GM21786 (cell line): Measurements from ENCODE around the gene SRRT.
"Not testable (repeated sequence)": the region's sequence is repeated elsewhere in the genome, so short reads cannot be mapped to it uniquely, and the experiment has no call there.

Experiments
- ATAC-seq: cut with Tn5 transposase; IDR thresholded peaks from one replicate; pipeline ENCODE4 v1.9.1; 2021; ENCODE audit not compliant: unreplicated experiment

Gene SRRT

DNA sequence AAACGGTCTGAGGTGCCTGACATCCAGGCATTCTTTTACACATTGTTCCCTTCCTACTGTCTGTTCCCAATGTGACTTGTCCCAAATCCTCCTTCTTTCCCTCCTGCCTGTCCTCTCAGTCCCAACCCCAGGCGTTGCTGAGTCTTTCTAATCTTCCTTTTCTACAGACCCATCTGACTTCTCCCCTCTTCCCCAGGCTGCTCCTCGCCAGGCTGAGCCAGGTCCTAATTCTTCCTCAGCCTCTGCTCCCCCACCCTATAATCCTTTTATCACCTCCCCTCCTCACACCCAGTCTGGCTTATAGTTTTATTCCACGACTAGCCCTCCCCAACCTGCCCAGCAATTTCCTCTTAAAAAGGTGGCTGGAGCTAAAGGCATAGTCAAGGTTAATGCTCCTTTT lies 48.7 kb downstream of the SRRT start:
- not testable (repeated sequence) for ATAC-seq

DNA sequence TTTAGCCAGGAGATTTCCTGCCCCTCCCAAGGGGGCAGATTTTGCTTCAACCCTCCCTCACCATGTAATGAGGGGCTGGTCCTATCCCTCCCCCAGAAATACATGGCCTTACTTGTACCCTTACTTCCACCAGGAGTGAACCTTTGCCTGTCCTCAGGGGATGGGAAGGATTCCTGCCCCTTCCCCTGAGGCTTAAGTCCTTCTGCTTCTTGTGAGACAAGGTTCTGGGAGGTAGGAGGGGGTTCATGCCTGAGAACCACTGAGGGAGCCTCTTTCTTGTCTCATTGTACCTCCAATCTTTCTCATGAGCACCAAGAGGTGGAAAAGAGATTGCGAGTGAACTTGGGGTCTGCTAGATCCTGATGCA lies 54.9 kb downstream of the SRRT start:
- ATAC-seq: no peak

DNA sequence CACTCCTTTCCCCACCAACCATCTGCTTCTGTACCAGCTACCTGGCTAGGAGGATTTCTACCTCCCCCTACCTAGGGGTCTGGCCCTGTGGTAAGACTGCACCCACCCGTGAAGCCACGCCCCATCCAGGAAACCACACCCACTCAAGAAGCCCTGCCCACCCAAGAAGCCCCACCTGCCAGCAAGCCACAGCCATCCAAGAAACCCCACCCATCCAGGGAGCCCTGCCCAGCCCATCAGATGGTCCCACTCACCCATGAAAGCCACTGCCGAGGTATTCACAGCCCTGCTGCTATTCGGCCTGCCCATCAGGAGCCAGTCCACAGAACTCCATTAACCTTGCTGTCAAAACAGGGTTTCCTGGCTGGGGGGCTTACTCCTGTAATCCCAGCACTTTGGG lies 58.8 kb downstream of the SRRT start:
- ATAC-seq: no peak

DNA sequence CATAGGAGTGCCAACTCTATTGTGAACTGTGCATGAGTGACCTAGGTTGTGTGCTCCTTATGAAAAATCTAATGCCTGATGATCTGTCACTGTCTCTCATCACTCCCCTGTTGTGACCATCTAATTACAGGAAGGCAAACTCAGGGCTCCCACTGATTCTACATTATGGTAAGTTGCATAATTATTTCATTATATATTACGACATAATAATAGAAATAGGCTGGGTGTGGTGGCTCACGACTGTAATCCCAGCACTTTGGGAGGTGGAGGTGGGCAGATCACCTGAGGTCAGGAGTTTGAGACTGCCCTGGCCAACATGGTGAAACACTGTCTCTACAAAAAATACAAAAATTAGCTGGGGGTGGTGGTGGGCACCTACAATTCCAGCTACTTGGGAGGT lies 60.5 kb downstream of the SRRT start:
- ATAC-seq: not testable (repeated sequence)

DNA sequence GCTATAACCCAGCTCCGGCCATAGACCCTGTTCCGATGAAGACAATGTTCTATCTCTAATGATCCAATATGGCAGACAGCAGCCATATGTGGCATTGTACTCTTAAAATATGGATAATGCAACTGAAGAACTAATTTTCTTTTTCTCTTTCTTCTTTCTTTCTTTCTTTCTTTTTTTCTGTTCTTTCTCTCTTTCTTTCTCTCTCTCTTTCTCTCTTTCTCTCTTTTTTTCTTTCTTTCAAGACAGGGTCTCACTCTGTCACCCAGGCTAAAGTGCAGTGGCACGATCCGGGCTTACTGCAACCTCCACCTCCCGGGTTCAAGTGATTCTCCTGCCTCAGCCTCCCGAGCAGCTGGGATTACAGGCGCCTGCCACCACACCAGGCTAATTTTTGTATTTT lies 61.3 kb downstream of the SRRT start:
- not testable (repeated sequence) for ATAC-seq
